ENCODE measurements around the gene CASKIN1.

Gene CASKIN1

DNA sequence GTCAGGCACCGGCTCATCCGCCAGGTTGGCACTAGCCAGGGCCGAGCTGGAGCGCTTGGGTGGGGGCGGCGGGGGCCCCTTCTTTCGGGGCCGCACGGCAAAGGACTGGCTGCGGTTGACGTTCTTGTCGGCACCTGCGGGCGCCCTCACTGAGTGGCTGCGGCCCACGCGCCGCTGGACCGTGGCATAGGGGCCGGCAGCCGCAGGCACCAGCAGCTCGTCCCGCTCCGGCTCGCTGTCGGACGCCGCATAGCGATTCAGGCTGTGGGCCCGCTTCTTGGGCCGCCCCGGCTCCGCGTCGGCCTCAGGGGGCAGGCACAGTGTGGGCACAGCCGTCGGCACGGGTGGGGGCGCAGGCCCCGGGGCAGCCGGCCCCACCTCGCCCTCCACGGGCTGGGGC, 15.9 kb downstream of the CASKIN1 start:
- no peak overlapping the region for H3K4me3 ChIP-seq (ENCODE audit: low read depth, low read length)
- no peak overlapping the region for H3K9ac ChIP-seq (ENCODE audit: low read depth, low read length)
- H3K9me3 ChIP-seq (ENCODE audit: control insufficient read depth, insufficient read depth, low read length) = no peaks in the 10 kb centered on the region
- H3K27ac ChIP-seq (ENCODE audit: low read depth, low read length) = no peak overlapping the region
- no peaks in the 10 kb centered on the region for H3K4me1 ChIP-seq (ENCODE audit: control insufficient read depth, insufficient read depth, low read length)
- peaks cover 19% of the 10 kb centered on the region for H3K36me3 ChIP-seq (ENCODE audit: control insufficient read depth, insufficient read depth, low read length)
- no peaks in the 10 kb centered on the region for H3K27me3 ChIP-seq (ENCODE audit: control insufficient read depth, insufficient read depth, low read length)

DNA sequence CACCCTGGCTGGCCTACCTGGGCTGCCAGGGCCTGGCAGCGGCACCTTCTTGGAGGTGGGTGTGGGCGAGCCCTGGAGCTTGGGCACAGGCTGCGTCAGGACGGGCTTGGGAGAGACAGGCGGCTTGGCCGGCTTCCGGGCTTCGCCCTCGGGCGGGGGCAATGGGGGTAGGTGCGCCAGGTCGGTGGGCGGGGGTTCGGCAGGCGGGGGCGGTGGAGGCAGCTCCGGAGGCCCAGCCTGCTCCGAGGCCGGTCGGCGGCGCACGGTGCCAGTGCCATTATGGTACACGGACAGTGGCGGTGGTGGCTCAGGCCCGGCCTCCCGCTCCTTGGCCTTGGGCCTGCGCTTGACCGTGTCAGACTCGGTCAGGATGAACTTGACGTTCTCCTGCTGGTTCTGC, 16.8 kb downstream of the CASKIN1 start:
- no peak overlapping the region for H3K9ac ChIP-seq (ENCODE audit: low read depth, low read length)
- peaks cover 28% of the 10 kb centered on the region for H3K36me3 ChIP-seq (ENCODE audit: control insufficient read depth, insufficient read depth, low read length)
- no peak overlapping the region for H3K27ac ChIP-seq (ENCODE audit: low read depth, low read length)
- no peak overlapping the region; the same call in 1 of the 2 replicates for H3K4me3 ChIP-seq (ENCODE audit: low read depth, low read length)
- no peaks in the 10 kb centered on the region for H3K9me3 ChIP-seq (ENCODE audit: control insufficient read depth, insufficient read depth, low read length)
- no peaks in the 10 kb centered on the region for H3K4me1 ChIP-seq (ENCODE audit: control insufficient read depth, insufficient read depth, low read length)
- H3K27me3 ChIP-seq (ENCODE audit: control insufficient read depth, insufficient read depth, low read length) = no peaks in the 10 kb centered on the region

DNA sequence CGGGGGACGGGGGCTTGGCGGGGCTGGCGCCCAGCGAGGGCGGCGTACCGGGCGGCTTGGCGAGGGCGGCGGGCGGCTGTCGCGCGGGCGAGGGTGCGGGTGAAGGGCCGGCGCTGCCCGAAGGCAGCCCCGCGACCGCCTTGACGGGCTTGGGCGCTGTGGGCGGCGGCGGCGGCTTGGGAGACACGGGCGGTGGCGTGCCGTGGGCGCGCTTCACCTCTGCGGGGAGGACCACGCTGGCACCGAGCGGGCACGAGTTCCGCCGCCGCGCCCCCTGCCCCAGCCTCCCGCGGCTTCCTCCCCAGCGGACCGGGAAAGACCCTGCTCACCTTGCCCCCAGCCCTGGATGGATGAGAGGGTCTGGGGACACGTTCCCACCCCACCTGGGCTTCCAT, 17.3 kb downstream of the CASKIN1 start:
- H3K9me3 ChIP-seq (ENCODE audit: control insufficient read depth, insufficient read depth, low read length) = no peaks in the 10 kb centered on the region
- H3K36me3 ChIP-seq (ENCODE audit: control insufficient read depth, insufficient read depth, low read length) = peaks cover 33% of the 10 kb centered on the region
- no peaks in the 10 kb centered on the region for H3K4me1 ChIP-seq (ENCODE audit: control insufficient read depth, insufficient read depth, low read length)
- H3K9ac ChIP-seq (ENCODE audit: low read depth, low read length) = no peak overlapping the region
- no peak overlapping the region for H3K27ac ChIP-seq (ENCODE audit: low read depth, low read length)
- no peak overlapping the region; the same call in 1 of the 2 replicates for H3K4me3 ChIP-seq (ENCODE audit: low read depth, low read length)
- no peaks in the 10 kb centered on the region for H3K27me3 ChIP-seq (ENCODE audit: control insufficient read depth, insufficient read depth, low read length)

DNA sequence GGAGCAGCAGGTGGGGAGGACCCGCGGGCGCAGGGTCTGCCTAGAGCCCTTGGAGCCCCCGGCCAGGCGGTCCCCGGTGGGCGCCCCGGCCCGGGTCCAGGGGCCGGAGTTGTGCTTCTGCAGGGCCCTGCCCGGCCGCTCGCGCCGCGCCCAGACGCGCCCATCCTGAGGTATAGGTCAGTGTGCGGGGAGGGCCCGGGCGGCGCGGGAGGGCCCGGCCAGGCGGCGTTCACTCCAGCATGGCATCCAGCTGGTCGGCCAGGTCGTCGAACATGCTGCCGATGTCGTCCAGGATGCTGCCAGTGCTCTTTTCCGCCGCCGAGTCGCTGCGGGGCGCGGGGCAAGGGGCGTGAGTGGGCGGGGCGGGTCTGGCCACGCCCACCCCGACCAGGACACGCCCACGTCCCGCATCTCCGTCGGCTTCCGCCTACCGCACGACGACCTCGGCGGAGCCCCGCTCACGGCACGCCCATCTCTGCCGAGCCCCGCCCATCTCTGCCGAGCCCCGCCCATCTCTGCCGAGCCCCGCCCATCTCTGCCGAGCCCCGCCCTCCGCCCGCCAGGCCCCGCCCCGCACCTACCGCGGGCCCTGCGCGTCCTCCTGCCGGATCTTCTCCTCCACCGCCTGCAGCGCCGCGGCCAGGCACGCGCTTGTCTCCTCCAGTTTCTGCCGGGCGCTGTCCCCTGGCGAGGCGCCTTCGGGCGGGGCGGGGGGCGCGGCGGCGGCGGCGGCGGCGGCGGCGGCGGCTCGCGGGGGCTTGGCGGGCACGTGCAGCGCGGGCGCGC, 17.9 kb downstream of the CASKIN1 start:
- H3K4me1 ChIP-seq (ENCODE audit: control insufficient read depth, insufficient read depth, low read length) = no peaks in the 10 kb centered on the region
- no peak overlapping the region; the same call in 1 of the 2 replicates for H3K4me3 ChIP-seq (ENCODE audit: low read depth, low read length)
- H3K36me3 ChIP-seq (ENCODE audit: control insufficient read depth, insufficient read depth, low read length) = peaks cover 38% of the 10 kb centered on the region
- no peak overlapping the region for H3K9ac ChIP-seq (ENCODE audit: low read depth, low read length)
- no peaks in the 10 kb centered on the region for H3K27me3 ChIP-seq (ENCODE audit: control insufficient read depth, insufficient read depth, low read length)
- H3K9me3 ChIP-seq (ENCODE audit: control insufficient read depth, insufficient read depth, low read length) = no peaks in the 10 kb centered on the region
- no peak overlapping the region for H3K27ac ChIP-seq (ENCODE audit: low read depth, low read length)

DNA sequence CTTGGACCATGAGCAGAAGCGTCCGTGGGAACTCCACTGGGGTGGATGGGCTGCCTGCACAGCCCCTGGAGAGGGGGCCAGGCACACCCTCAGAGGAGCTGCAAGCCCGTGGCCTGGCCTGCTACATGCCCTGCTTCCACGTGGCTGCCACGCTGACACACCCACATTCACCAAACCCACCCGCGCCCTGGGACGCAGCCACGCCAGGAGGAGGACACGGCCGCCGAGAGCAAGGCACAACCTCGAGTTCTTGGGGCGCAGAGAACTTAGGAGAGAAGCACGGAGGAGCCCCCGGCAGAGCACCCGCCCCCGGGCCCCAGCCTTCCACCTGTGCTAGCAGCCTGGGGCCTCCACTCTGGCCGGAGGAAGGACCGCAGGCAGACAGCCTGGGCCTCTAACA, 18.8 kb downstream of the CASKIN1 start:
- no peak overlapping the region for H3K27ac ChIP-seq (ENCODE audit: low read depth, low read length)
- H3K27me3 ChIP-seq (ENCODE audit: control insufficient read depth, insufficient read depth, low read length) = no peaks in the 10 kb centered on the region
- no peak overlapping the region for H3K9ac ChIP-seq (ENCODE audit: low read depth, low read length)
- peaks cover 47% of the 10 kb centered on the region for H3K36me3 ChIP-seq (ENCODE audit: control insufficient read depth, insufficient read depth, low read length)
- no peaks in the 10 kb centered on the region for H3K9me3 ChIP-seq (ENCODE audit: control insufficient read depth, insufficient read depth, low read length)
- H3K4me3 ChIP-seq (ENCODE audit: low read depth, low read length) = no peak overlapping the region
- H3K4me1 ChIP-seq (ENCODE audit: control insufficient read depth, insufficient read depth, low read length) = no peaks in the 10 kb centered on the region

DNA sequence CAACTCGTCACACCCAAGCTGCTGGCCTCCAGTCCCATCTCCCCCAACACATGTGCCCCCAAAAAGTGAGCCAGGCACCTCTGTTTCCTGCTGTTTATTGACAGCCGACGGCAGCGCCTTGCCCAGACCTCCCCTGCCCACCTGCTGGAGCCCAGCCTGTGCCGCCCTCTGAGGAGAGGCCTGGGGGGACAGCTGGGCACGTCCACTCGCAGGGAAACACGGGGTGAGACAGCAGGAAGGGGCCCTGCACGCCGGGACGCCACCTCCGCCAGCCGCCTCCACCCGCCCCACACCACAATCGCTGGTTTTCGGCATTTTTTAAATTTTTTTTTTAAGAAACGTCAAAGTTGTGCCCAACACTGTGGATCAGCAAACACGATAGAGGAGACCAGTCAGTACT, 19.3 kb downstream of the CASKIN1 start:
- Histone ChIP-seq H3K27me3 (ENCODE audit: control insufficient read depth, insufficient read depth, low read length) (no peaks in the 10 kb centered on the region), H3K4me3 (ENCODE audit: low read depth, low read length) (no peak overlapping the region), H3K9ac (ENCODE audit: low read depth, low read length) (no peak overlapping the region), H3K9me3 (ENCODE audit: control insufficient read depth, insufficient read depth, low read length) (no peaks in the 10 kb centered on the region), H3K27ac (ENCODE audit: low read depth, low read length) (no peak overlapping the region), H3K36me3 (ENCODE audit: control insufficient read depth, insufficient read depth, low read length) (peaks cover 50% of the 10 kb centered on the region), H3K4me1 (ENCODE audit: control insufficient read depth, insufficient read depth, low read length) (no peaks in the 10 kb centered on the region)

DNA sequence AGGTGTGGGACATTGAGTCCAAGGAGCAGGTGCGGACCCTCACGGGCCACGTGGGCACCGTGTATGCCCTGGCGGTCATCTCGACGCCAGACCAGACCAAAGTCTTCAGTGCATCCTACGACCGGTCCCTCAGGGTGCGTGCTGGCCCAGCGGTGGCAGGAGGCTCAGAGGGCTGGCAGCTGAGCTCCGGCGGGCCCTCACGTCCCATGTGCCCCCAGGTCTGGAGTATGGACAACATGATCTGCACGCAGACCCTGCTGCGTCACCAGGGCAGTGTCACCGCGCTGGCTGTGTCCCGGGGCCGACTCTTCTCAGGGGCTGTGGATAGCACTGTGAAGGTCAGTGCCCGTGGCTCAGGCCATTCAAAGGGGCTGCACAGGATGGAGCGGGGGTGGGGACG, 20.4 kb downstream of the CASKIN1 start:
- Histone ChIP-seq H3K27ac (ENCODE audit: low read depth, low read length) (no peak overlapping the region), H3K4me3 (ENCODE audit: low read depth, low read length) (no peak overlapping the region), H3K36me3 (ENCODE audit: control insufficient read depth, insufficient read depth, low read length) (peaks cover 58% of the 10 kb centered on the region), H3K9me3 (ENCODE audit: control insufficient read depth, insufficient read depth, low read length) (no peaks in the 10 kb centered on the region), H3K4me1 (ENCODE audit: control insufficient read depth, insufficient read depth, low read length) (no peaks in the 10 kb centered on the region), H3K27me3 (ENCODE audit: control insufficient read depth, insufficient read depth, low read length) (no peaks in the 10 kb centered on the region), H3K9ac (ENCODE audit: low read depth, low read length) (no peak overlapping the region)

DNA sequence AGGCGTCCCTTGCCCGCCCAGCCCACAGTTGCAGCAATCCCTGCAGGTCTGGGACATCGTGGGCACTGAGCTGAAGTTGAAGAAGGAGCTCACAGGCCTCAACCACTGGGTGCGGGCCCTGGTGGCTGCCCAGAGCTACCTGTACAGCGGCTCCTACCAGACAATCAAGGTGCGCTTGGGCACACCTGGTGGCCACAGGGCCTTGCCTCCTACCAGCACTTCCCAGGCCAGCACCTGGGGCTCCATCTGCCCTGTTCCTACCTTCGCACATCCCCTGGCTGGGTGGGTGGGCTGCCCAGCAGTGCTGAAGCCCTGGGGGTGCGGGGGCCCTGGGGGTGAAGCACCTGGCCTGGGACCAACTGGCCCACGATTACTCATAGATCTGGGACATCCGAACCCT, 21.0 kb downstream of the CASKIN1 start:
- H3K27ac ChIP-seq (ENCODE audit: low read depth, low read length) = no peak overlapping the region
- H3K27me3 ChIP-seq (ENCODE audit: control insufficient read depth, insufficient read depth, low read length) = no peaks in the 10 kb centered on the region
- H3K4me1 ChIP-seq (ENCODE audit: control insufficient read depth, insufficient read depth, low read length) = no peaks in the 10 kb centered on the region
- no peaks in the 10 kb centered on the region for H3K9me3 ChIP-seq (ENCODE audit: control insufficient read depth, insufficient read depth, low read length)
- H3K9ac ChIP-seq (ENCODE audit: low read depth, low read length) = no peak overlapping the region
- no peak overlapping the region for H3K4me3 ChIP-seq (ENCODE audit: low read depth, low read length)
- H3K36me3 ChIP-seq (ENCODE audit: control insufficient read depth, insufficient read depth, low read length) = peaks cover 61% of the 10 kb centered on the region

DNA sequence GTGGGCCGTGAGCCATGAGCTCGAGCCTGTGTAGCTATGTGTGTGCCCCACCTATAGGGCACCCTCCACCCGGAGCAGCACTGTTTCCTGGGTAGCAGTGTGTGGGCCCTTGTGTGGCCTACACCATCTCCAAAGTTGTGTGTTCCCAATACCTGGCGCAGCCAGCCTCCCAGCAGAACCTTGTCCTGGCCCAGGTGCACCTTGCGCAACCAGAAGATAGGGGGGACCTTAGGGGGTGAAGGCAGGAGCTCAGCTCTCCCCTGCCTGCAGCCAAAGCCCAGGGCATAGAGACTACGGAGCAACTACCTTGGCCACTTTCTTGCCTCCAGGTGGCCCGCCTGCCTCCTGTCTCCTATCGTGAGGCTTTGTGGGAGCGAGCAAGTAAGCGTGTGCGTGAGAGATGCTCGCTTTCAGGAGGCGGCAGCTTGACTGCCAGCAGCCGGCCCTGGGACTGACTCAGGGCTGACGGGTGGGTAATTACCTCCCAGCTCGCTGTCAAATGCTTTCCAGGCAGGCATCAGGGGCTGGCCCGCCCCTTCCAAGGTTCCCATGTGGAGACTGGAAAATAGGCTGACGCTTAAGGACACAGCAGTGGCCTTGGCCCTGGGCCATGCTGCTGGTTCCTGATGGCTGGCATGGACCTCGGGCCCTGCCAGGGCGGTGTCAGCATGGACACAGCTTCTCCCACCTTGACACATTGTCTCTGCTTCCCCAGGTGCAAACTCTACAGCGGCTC, 21.8 kb downstream of the CASKIN1 start:
- no peaks in the 10 kb centered on the region for H3K4me1 ChIP-seq (ENCODE audit: control insufficient read depth, insufficient read depth, low read length)
- H3K27me3 ChIP-seq (ENCODE audit: control insufficient read depth, insufficient read depth, low read length) = no peaks in the 10 kb centered on the region
- peaks cover 62% of the 10 kb centered on the region for H3K36me3 ChIP-seq (ENCODE audit: control insufficient read depth, insufficient read depth, low read length)
- no peak overlapping the region for H3K4me3 ChIP-seq (ENCODE audit: low read depth, low read length)
- no peak overlapping the region for H3K27ac ChIP-seq (ENCODE audit: low read depth, low read length)
- H3K9ac ChIP-seq (ENCODE audit: low read depth, low read length) = no peak overlapping the region
- no peaks in the 10 kb centered on the region for H3K9me3 ChIP-seq (ENCODE audit: control insufficient read depth, insufficient read depth, low read length)

DNA sequence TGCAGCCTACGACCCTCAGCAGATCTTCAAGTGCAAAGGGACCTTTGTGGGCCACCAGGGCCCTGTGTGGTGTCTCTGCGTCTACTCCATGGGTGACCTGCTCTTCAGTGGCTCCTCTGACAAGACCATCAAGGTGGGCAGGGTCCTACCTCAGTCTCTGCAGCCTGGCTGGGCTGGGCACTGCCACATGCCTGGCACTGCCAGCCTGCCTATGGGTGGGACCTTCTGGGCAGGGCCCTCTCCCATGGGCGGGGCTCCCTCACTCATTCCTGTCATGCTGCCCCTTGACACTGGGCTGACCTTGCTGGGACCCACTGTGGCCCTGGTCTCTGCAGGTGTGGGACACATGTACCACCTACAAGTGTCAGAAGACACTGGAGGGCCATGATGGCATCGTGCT, 22.5 kb downstream of the CASKIN1 start:
- H3K4me1 ChIP-seq (ENCODE audit: control insufficient read depth, insufficient read depth, low read length) = no peaks in the 10 kb centered on the region
- H3K4me3 ChIP-seq (ENCODE audit: low read depth, low read length) = no peak overlapping the region
- no peak overlapping the region for H3K27ac ChIP-seq (ENCODE audit: low read depth, low read length)
- H3K36me3 ChIP-seq (ENCODE audit: control insufficient read depth, insufficient read depth, low read length) = peaks cover 67% of the 10 kb centered on the region
- no peaks in the 10 kb centered on the region for H3K9me3 ChIP-seq (ENCODE audit: control insufficient read depth, insufficient read depth, low read length)
- no peaks in the 10 kb centered on the region for H3K27me3 ChIP-seq (ENCODE audit: control insufficient read depth, insufficient read depth, low read length)
- no peak overlapping the region for H3K9ac ChIP-seq (ENCODE audit: low read depth, low read length)

DNA sequence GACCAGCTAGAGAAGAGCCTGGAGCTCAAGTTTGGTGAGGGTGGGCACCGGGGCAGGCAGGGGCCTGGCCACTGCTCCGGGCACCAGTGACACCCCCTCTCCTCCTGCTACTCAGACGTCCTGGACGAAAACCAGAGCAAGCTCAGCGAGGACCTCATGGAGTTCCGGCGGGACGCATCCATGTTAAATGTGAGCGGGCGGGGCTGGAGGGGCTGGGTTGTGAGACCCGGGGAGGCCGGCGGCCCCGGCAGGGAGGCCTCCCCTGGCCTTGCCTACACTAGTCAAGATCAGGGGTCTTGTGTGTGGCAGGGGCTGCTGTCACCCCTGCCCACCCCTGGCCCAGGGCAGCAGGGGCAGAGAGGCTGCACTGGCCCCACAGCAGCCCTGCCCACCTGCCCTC, 23.0 kb downstream of the CASKIN1 start:
- no peaks in the 10 kb centered on the region for H3K4me1 ChIP-seq (ENCODE audit: control insufficient read depth, insufficient read depth, low read length)
- no peak overlapping the region for H3K27ac ChIP-seq (ENCODE audit: low read depth, low read length)
- no peaks in the 10 kb centered on the region for H3K9me3 ChIP-seq (ENCODE audit: control insufficient read depth, insufficient read depth, low read length)
- no peaks in the 10 kb centered on the region for H3K27me3 ChIP-seq (ENCODE audit: control insufficient read depth, insufficient read depth, low read length)
- H3K9ac ChIP-seq (ENCODE audit: low read depth, low read length) = no peak overlapping the region
- peaks cover 72% of the 10 kb centered on the region for H3K36me3 ChIP-seq (ENCODE audit: control insufficient read depth, insufficient read depth, low read length)
- no peak overlapping the region for H3K4me3 ChIP-seq (ENCODE audit: low read depth, low read length)

Measured in HUES48 (cell line).